HCT116 (cell line): ENCODE data around the gene KCNC1. TPM values are rescaled to one million over a fixed set of nuclear protein-coding genes. Genes with fewer than 3 reads are reported as not detected.

Source experiments
- ATAC-seq: fragments of 200-7000 bp; cut with Tn5 transposase; 2 replicates; pipeline ENCODE4 v1.9.1; 2020; ENCODE audit warnings: mild to moderate bottlenecking, moderate library complexity
- BruUV-seq: library from RNA; stranded (reverse); fragments of 400-500 nt; replicated peaks from 2 replicates; lab custom pipeline; 2021; lab: Mats Ljungman, UMichigan
- CTCF ChIA-PET: fragments of 300-600 bp; sonication (Branson Sonifier 250); formaldehyde crosslinking; loops from one replicate; lab custom pipeline; 2021; ENCODE audit warnings: antibody characterized with exemption; lab: Charles Lee
- POLR2A ChIA-PET: fragments of 300-600, 350-600 bp; sonication (Branson Sonifier 250); formaldehyde crosslinking; loops from one replicate; lab custom pipeline; 2021; ENCODE audit warnings: antibody characterized with exemption; lab: Charles Lee
- RAD21 ChIA-PET, 2 experiments: fragments of 300-600 bp; sonication (Branson Sonifier 250); formaldehyde crosslinking; loops; one replicate each; lab custom pipeline; 2023; ENCODE audit warnings: low total read pairs in 2 of 2; ENCODE audit not compliant: uncharacterized antibody in 2 of 2, unreplicated experiment in 2 of 2, low non-redundant PET in 1 of 2; lab: Charles Lee
- DNase-seq: peaks from one replicate; pipeline ENCODE4 v3.0.0-alpha.2; 2010; ENCODE audit warnings: low read depth, low spot score
- H2AFZ ChIP-seq: fragments of 200-600 bp; shearing (Covaris generic), sonication (generic); 2 replicates; pipeline ENCODE4 v1.6.1; 2017; ENCODE audit warnings: low read depth, mixed run types, mixed read lengths, antibody characterized with exemption, low read length; ENCODE audit not compliant: poor library complexity, severe bottlenecking
- H3K27ac ChIP-seq: 2 replicates; pipeline ENCODE4 v1.5.1; 2012; ENCODE audit warnings: low read depth, low read length
- H3K27me3 ChIP-seq: fragments of 200-600 bp; sonication (generic); 2 replicates; pipeline ENCODE4 v1.6.1; 2016; ENCODE audit warnings: mixed run types, low read length, mixed read lengths; ENCODE audit not compliant: insufficient read depth
- H3K36me3 ChIP-seq, 2 experiments: fragments of 200-500 bp in 1 of 2; fragments of 200-600 bp in 1 of 2; sonication (Bioruptor generic) in 1 of 2; sonication (generic) in 1 of 2; 2 replicates each; pipeline versions ENCODE4 v1.5.1 to v1.6.1; 2014 to 2016; ENCODE audit warnings: low read length in 2 of 2, inconsistent platforms in 1 of 2, mixed read lengths in 1 of 2, mixed run types in 1 of 2; ENCODE audit not compliant: insufficient read depth in 2 of 2, control insufficient read depth in 1 of 2
- H3K4me1 ChIP-seq, 2 experiments: fragments of 200-600 bp in 1 of 2; sonication (generic) in 1 of 2; 2 replicates each; pipeline versions ENCODE4 v1.5.1 to v1.6.1; 2012 to 2017; ENCODE audit warnings: low read length in 2 of 2, inconsistent platforms in 1 of 2, mild to moderate bottlenecking in 1 of 2, mixed read lengths in 1 of 2, mixed run types in 1 of 2, moderate library complexity in 1 of 2; ENCODE audit not compliant: insufficient read depth in 2 of 2, control insufficient read depth in 1 of 2
- H3K4me2 ChIP-seq: fragments of 200-600 bp; sonication (generic); 2 replicates; pipeline ENCODE4 v1.6.1; 2017; ENCODE audit warnings: mixed run types, low read length, mixed read lengths
- H3K4me3 ChIP-seq, 2 experiments: fragments of 200-600 bp in 1 of 2; sonication (generic) in 1 of 2; replicated peaks in 1 of 2; 2 replicates each; pipeline ENCODE4 v1.5.1; 2011 to 2016; ENCODE audit warnings: low read length in 2 of 2, control low read depth in 1 of 2, low read depth in 1 of 2, mild to moderate bottlenecking in 1 of 2, mixed read lengths in 1 of 2, mixed run types in 1 of 2
- H3K79me2 ChIP-seq: fragments of 200-600 bp; sonication (generic); 2 replicates; pipeline ENCODE4 v1.6.1; 2017; ENCODE audit warnings: mild to moderate bottlenecking, mixed run types, low read length, moderate library complexity, mixed read lengths; ENCODE audit not compliant: insufficient read depth
- H3K9ac ChIP-seq: fragments of 200-600 bp; sonication (generic); 2 replicates; pipeline ENCODE4 v1.6.1; 2016; ENCODE audit warnings: low read length, mixed read lengths
- H3K9me2 ChIP-seq: fragments of 200-600 bp; sonication (generic), shearing (Covaris generic); 2 replicates; pipeline ENCODE4 v1.6.1; 2017; ENCODE audit warnings: mixed run types, mild to moderate bottlenecking, moderate library complexity; ENCODE audit not compliant: insufficient read depth
- H3K9me3 ChIP-seq, 2 experiments: fragments of 200-500 bp in 1 of 2; fragments of 200-600 bp in 1 of 2; sonication (Bioruptor generic) in 1 of 2; sonication (generic) in 1 of 2; 2 replicates each; pipeline ENCODE4 v1.6.1; 2014 to 2017; ENCODE audit warnings: low read length in 2 of 2, mixed read lengths in 2 of 2, inconsistent platforms in 1 of 2, low read depth in 1 of 2, mild to moderate bottlenecking in 1 of 2, mixed run types in 1 of 2, moderate library complexity in 1 of 2; ENCODE audit not compliant: control insufficient read depth in 1 of 2, insufficient read depth in 1 of 2
- H4K20me1 ChIP-seq: fragments of 200-600 bp; sonication (generic), shearing (Covaris generic); 2 replicates; pipeline ENCODE4 v1.6.1; 2017; ENCODE audit warnings: mixed run types, mild to moderate bottlenecking, moderate library complexity; ENCODE audit not compliant: insufficient read depth
- CBX3 ChIP-seq: IDR thresholded peaks from 2 replicates; pipeline ENCODE4 v1.6.1; 2012; ENCODE audit warnings: low read depth
- CTCF ChIP-seq, 3 experiments: fragments of 200-600 bp in 1 of 3; sonication (generic) in 1 of 3; IDR thresholded peaks in 2 of 3; conservative IDR thresholded peaks in 1 of 3; 2 replicates each; pipeline ENCODE4 v1.5.1; 2012 to 2017; ENCODE audit warnings: low read depth in 2 of 3, low read length in 2 of 3, antibody characterized with exemption in 1 of 3, borderline replicate concordance in 1 of 3, control low read depth in 1 of 3, mild to moderate bottlenecking in 1 of 3, mixed read lengths in 1 of 3, mixed run types in 1 of 3, moderate library complexity in 1 of 3; ENCODE audit not compliant: insufficient read depth in 1 of 3
- EGR1 ChIP-seq: IDR thresholded peaks from 2 replicates; pipeline ENCODE4 v1.6.1; 2012; ENCODE audit warnings: low read depth
- ELF1 ChIP-seq: IDR thresholded peaks from 2 replicates; pipeline ENCODE4 v1.6.1; 2012; ENCODE audit warnings: low read depth, borderline replicate concordance
- FOSL1 ChIP-seq: IDR thresholded peaks from 2 replicates; pipeline ENCODE4 v1.6.1; 2012; ENCODE audit warnings: low read depth
- POLR2A ChIP-seq: IDR thresholded peaks from 2 replicates; pipeline ENCODE4 v1.7.0; 2011; ENCODE audit warnings: borderline replicate concordance; ENCODE audit not compliant: insufficient read depth, insufficient read length; ENCODE audit errors: extremely low read depth
- POLR2AphosphoS5 ChIP-seq: IDR thresholded peaks from 2 replicates; pipeline ENCODE4 v1.6.1; 2011; ENCODE audit warnings: mild to moderate bottlenecking, low read depth, low read length, moderate library complexity
- SP1 ChIP-seq: IDR thresholded peaks from 2 replicates; pipeline ENCODE4 v1.6.1; 2012; ENCODE audit warnings: low read depth
- YY1 ChIP-seq: IDR thresholded peaks from 2 replicates; pipeline ENCODE4 v1.6.1; 2011; ENCODE audit warnings: low read length, low read depth, moderate library complexity, mild to moderate bottlenecking; ENCODE audit not compliant: insufficient replicate concordance; ENCODE audit errors: extremely low read depth
- ZBTB33 ChIP-seq: IDR thresholded peaks from 2 replicates; pipeline ENCODE4 v1.6.1; 2011; ENCODE audit warnings: mild to moderate bottlenecking, low read length, moderate library complexity; ENCODE audit not compliant: insufficient replicate concordance; ENCODE audit errors: extremely low read depth
- ZFX ChIP-seq: fragments of 450-650 bp; IDR thresholded peaks from 2 replicates; pipeline ENCODE4 v1.6.1; 2017
- intact Hi-C: fragments of 100-400 bp; cut with micrococcal nuclease; formaldehyde crosslinking; loops from 2 replicates; pipeline ENCODE4 v1.10.0; 2022
- total RNA-seq: library from RNA; stranded (reverse); gene quantifications from one replicate; pipeline ENCODE4 v1.2.1, GENCODE V29; 2021; ENCODE audit not compliant: unreplicated experiment

KCNC1 gene
- total RNA-seq, 1 experiment from 2014 or later = 0.12 TPM

DNA sequence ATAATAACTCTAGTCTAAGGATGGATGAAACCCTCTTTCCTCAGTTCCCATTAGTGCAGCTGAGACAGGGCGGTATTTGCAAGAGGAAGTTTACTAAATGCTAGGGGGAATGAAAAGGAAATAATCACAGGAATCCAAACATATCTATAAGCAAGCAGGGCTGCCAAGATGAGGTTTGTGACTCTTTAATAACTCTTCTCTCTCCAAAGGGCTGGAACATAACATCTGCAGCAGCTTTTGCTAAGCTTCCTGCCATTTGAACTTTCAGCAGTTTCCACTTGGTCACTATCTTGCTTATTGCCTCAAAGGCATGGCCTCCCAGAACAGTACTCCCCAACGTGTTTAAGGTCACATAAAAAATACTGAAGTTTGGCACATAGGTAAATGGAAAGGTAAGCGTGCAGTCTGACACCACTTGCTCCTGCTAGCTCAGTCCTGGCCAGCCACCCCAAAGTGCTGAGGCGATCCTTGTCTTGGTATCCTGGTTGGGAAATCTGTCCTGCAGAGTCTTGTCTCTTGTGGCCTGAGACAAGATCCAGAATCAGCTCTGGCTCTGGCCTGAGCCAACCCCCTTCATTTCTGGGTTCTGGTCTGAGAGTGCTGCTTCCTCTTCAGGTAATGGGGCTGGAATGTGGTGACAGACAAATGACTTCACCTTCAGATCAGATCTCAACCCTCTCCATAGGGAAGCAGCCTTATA is 81.8 kb downstream of the KCNC1 start:
- Histone ChIP-seq H3K27me3 (no peaks in the 10 kb centered on the region), H3K4me2 (no peak overlapping the region), H3K9ac (no peak overlapping the region), H3K79me2 (no peaks in the 10 kb centered on the region), H3K4me3 (no peak overlapping the region), H2AFZ (no peak overlapping the region), H3K9me2 (no peaks in the 10 kb centered on the region), H3K9me3 (no peaks in the 10 kb centered on the region), H3K4me1 (peaks cover 0 to 10% of the 10 kb centered on the region in 2 experiments; a peak in 1 of 4 replicates), H4K20me1 (no peaks in the 10 kb centered on the region), H3K27ac (no peak overlapping the region), H3K36me3 (no peaks in the 10 kb centered on the region)
- ChIA-PET POLR2A (no interaction called here), CTCF (no interaction called here), RAD21 (no interaction called here)
- ATAC-seq (no peak), DNase-seq (no peak)
- no TSS peak for BruUV-seq
- intact Hi-C loops = no loop called here
- TF ChIP-seq POLR2A (no peak), ZFX (no peak), FOSL1 (no peak), CTCF (IDR thresholded peaks at IDR 0.05 in 2 of 3, conservative IDR thresholded peaks at IDR 0.05 in 1 of 3; ENCODE audit: borderline replicate concordance in 1 of 3, insufficient read depth in 1 of 3, low read depth in 2 of 3, low read length in 2 of 3) (no peak), ELF1 (no peak), CBX3 (no peak)

GRCh38 chr11:17821648-17822400 is 87.2 kb downstream of the KCNC1 start:
- intact Hi-C loops = no loop called here
- DNase-seq (no peak), ATAC-seq (no peak)
- Histone ChIP-seq H2AFZ (no peak overlapping the region), H3K4me2 (no peak overlapping the region), H3K9me2 (no peaks in the 10 kb centered on the region), H3K27ac (no peak overlapping the region), H4K20me1 (no peaks in the 10 kb centered on the region), H3K4me1 (no peaks in the 10 kb centered on the region), H3K9ac (no peak overlapping the region), H3K36me3 (no peaks in the 10 kb centered on the region), H3K79me2 (no peaks in the 10 kb centered on the region), H3K9me3 (no peaks in the 10 kb centered on the region), H3K4me3 (no peak overlapping the region), H3K27me3 (no peaks in the 10 kb centered on the region)
- RAD21 ChIA-PET = no interaction called here
- POLR2A ChIA-PET = no interaction called here
- BruUV-seq = no TSS peak
- CTCF ChIA-PET = no interaction called here
- TF ChIP-seq POLR2AphosphoS5 (no peak), ZBTB33 (no peak), EGR1 (no peak), SP1 (no peak), CTCF (IDR thresholded peaks at IDR 0.05 in 2 of 3, conservative IDR thresholded peaks at IDR 0.05 in 1 of 3; ENCODE audit: borderline replicate concordance in 1 of 3, insufficient read depth in 1 of 3, low read depth in 2 of 3, low read length in 2 of 3) (no peak), YY1 (no peak)
